Amniotic stem cell (primary cell): ENCODE results near the gene RASSF8.

Source experiments
- DNase-seq: peaks from one replicate; lab custom pipeline; 2025; lab: John Stamatoyannopoulos, UW

The RASSF8 gene

GRCh38 chr12:25993901-25994651 is 35.6 kb downstream of the RASSF8 start:
- peak; percentile 61 for DNase-seq

- no peak for DNase-seq
Measured at GRCh38 chr12:25994901-25995625, 36.6 kb downstream of the RASSF8 start.

- no peak for DNase-seq
Measured at GRCh38 chr12:25995906-25996305, 37.4 kb downstream of the RASSF8 start.

- DNase-seq = no peak
Measured at GRCh38 chr12:25996677-25997076, 38.2 kb downstream of the RASSF8 start.

- peak; percentile 64 for DNase-seq
Measured at GRCh38 chr12:25997201-25997963, 38.9 kb downstream of the RASSF8 start.

- no peak for DNase-seq
Measured at GRCh38 chr12:26000898-26001297, 42.4 kb downstream of the RASSF8 start.

- no peak for DNase-seq
Measured at GRCh38 chr12:26001530-26001929, 43.0 kb downstream of the RASSF8 start.

GRCh38 chr12:26003065-26003464 is 44.6 kb downstream of the RASSF8 start:
- no peak for DNase-seq

GRCh38 chr12:26007566-26007965 is 49.1 kb downstream of the RASSF8 start:
- no peak for DNase-seq

GRCh38 chr12:26009593-26009992 is 51.1 kb downstream of the RASSF8 start:
- no peak for DNase-seq

GRCh38 chr12:26010293-26010821 is 51.9 kb downstream of the RASSF8 start:
- DNase-seq = no peak

- no peak for DNase-seq
Measured at GRCh38 chr12:26011099-26011498, 52.6 kb downstream of the RASSF8 start.

GRCh38 chr12:26014085-26014484 is 55.6 kb downstream of the RASSF8 start:
- no peak for DNase-seq

- no peak for DNase-seq
Measured at GRCh38 chr12:26016516-26016915, 58.0 kb downstream of the RASSF8 start.

- no peak for DNase-seq
Measured at GRCh38 chr12:26017484-26018211, 59.2 kb downstream of the RASSF8 start.

- DNase-seq = no peak
Measured at GRCh38 chr12:26018926-26019325, 60.4 kb downstream of the RASSF8 start.

- DNase-seq = no peak
Measured at GRCh38 chr12:26021534-26021933, 63.1 kb downstream of the RASSF8 start.

GRCh38 chr12:26022043-26022442 is 63.6 kb downstream of the RASSF8 start:
- no peak for DNase-seq

- DNase-seq = no peak
Measured at GRCh38 chr12:26026713-26027112, 68.2 kb downstream of the RASSF8 start.

- no peak for DNase-seq
Measured at GRCh38 chr12:26027401-26027800, 68.9 kb downstream of the RASSF8 start.

GRCh38 chr12:26028953-26029735 is 70.7 kb downstream of the RASSF8 start:
- DNase-seq = peak; percentile 36
